PFSK-1 (cell line): ENCODE measurements around the gene NCOA7.

Experiments
- FOXP2 ChIP-seq: optimal IDR thresholded peaks from 2 replicates; pipeline ENCODE3; 2011; ENCODE audit warnings: borderline replicate concordance, control low read depth, inconsistent platforms; ENCODE audit not compliant: insufficient read depth; ENCODE audit errors: extremely low read length, extremely low read depth
- POLR2AphosphoS5 ChIP-seq: IDR thresholded peaks from 2 replicates; pipeline ENCODE4 v1.6.1; 2012; ENCODE audit warnings: low read depth, mild to moderate bottlenecking, control low read depth, low read length, moderate library complexity
- SIN3A ChIP-seq: IDR thresholded peaks from 2 replicates; pipeline ENCODE4 v1.6.1; 2012; ENCODE audit warnings: mild to moderate bottlenecking, low read length, moderate library complexity, borderline replicate concordance; ENCODE audit not compliant: insufficient read depth
- TAF1 ChIP-seq: IDR thresholded peaks from 2 replicates; pipeline ENCODE4 v1.6.1; 2012; ENCODE audit warnings: low read length, control low read depth, borderline replicate concordance; ENCODE audit not compliant: insufficient read depth
- TF ChIP-seq, protein P1 (sequence below), 2 experiments: IDR thresholded peaks; 2 replicates each; pipeline versions ENCODE4 v1.6.1 to v1.8.0; 2011 to 2012; ENCODE audit warnings: low read depth in 2 of 2, low read length in 2 of 2, control low read depth in 1 of 2, inconsistent platforms in 1 of 2, mild to moderate bottlenecking in 1 of 2, moderate library complexity in 1 of 2; ENCODE audit not compliant: insufficient read depth in 1 of 2

NCOA7 gene

DNA sequence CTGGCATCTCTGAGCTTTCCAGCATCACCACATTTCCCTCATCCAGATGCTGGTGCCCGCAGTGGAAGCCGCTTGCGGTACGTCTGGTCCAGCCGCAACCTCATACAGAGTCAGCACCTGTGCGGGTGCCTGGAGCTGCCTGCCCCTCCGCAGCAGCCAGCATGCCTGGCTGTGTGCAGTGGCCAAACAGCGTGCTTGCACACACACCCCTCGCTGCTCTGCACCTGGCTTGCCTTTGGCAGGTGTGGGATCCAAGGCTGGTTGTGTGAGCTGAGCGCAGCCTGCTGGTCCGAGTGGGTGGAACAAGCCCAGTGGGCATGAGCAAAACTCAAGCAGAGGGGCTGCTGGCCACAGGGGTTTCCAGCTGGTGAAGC, 162.7 kb downstream of the NCOA7 start:
- TF ChIP-seq, protein P1, sequence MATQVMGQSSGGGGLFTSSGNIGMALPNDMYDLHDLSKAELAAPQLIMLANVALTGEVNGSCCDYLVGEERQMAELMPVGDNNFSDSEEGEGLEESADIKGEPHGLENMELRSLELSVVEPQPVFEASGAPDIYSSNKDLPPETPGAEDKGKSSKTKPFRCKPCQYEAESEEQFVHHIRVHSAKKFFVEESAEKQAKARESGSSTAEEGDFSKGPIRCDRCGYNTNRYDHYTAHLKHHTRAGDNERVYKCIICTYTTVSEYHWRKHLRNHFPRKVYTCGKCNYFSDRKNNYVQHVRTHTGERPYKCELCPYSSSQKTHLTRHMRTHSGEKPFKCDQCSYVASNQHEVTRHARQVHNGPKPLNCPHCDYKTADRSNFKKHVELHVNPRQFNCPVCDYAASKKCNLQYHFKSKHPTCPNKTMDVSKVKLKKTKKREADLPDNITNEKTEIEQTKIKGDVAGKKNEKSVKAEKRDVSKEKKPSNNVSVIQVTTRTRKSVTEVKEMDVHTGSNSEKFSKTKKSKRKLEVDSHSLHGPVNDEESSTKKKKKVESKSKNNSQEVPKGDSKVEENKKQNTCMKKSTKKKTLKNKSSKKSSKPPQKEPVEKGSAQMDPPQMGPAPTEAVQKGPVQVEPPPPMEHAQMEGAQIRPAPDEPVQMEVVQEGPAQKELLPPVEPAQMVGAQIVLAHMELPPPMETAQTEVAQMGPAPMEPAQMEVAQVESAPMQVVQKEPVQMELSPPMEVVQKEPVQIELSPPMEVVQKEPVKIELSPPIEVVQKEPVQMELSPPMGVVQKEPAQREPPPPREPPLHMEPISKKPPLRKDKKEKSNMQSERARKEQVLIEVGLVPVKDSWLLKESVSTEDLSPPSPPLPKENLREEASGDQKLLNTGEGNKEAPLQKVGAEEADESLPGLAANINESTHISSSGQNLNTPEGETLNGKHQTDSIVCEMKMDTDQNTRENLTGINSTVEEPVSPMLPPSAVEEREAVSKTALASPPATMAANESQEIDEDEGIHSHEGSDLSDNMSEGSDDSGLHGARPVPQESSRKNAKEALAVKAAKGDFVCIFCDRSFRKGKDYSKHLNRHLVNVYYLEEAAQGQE (IDR thresholded peaks at IDR 0.05; ENCODE audit: insufficient read depth in 1 of 2, low read depth in 2 of 2, low read length in 2 of 2): no peak
- TF ChIP-seq POLR2AphosphoS5 (no peak), SIN3A (no peak), TAF1 (no peak), FOXP2 (no peak)

DNA sequence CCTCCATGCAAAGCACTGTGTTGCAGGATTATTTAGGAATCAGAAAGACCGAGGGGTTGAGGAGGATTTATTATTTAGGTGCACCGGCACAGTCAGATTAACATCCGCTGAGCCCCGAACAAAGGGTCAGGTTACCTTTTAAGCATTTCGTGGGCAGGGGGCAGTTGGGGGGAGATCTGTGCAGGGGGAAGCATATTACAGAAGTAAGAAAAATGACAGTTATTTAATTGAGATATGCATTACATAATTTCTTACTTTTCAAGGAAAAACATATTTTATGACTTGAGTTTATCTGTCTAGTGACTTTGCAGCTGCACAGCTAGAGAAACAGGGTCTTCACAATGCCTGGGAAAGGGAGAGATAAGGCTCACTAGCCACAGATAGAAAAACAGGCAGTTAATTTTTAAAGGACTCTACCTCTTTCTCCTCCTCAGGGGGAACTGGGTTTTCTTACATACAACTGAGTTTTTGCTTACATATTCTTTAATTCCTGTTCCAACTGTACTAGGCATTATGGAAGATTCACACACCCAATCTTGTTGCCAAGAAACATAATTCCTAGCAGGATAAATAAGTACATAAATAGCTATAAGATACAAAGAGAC, 164.1 kb downstream of the NCOA7 start:
- TF ChIP-seq TAF1: no peak
- no peak for TF ChIP-seq SIN3A
- no peak for TF ChIP-seq FOXP2

DNA sequence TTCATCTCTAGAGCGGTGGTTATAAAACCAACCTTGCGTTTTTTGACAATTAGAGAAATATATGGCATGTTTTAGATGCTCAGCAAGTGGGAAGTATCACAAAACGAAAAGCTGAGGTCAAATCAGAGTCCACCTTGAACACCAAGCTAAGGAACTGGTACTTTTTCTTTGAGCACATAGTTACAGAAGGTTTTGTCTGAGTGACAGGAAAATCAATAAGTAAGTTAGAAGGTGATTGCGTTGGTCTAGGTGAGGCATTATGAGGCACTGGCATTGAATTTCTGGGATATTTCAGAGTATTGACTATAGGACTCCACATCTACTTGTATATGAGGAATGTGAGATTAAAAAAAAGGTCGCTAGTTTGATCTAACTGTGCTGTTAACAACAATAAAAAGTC, 165.2 kb downstream of the NCOA7 start:
- TF ChIP-seq SIN3A: no peak
- TF ChIP-seq, protein P1 (IDR thresholded peaks at IDR 0.05; ENCODE audit: insufficient read depth in 1 of 2, low read depth in 2 of 2, low read length in 2 of 2): no peak
- TF ChIP-seq POLR2AphosphoS5: no peak

DNA sequence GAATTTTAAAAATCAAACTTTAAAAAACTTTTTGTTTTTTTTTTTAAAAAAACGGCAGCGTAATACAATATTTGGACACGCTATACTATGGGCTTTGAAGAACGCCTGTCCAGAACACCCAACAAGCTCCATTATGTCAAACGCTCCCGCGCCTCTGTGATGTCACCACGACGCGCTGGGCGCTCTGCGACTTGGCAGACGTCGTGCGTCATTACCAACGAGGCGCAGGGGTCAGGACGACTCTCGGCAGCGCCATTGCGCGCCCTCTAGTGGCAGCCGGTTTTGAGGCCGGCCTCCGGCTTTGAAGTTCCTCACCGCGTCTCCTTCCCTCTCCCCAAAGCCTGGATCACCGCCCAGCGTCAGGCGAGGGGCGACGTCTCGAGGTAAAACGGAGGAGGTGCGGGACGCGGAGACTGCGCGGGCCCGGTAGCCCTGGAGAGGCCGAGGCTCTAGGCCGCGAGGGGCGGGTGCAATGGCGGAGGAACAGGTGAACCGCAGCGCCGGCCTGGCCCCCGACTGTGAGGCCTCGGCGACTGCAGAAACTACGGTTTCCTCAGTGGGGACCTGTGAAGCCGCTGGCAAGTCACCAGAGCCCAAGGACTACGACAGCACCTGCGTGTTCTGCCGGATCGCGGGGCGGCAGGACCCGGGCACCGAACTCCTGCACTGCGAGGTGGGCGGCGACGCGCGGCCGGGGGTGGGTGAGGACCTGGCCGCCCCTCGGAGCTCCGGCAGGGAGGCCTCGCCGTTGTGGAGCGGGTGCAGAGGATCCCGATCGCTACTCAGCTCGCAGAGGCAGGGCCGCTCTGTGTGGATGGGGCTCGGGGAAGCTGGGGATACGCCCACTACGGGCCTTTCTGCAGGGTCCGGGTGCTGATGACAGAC, 166.0 kb downstream of the NCOA7 start, which contains the start of gene HINT3:
Gene HINT3 (plus strand): TSS at position 265 of the 885 bp plus-strand sequence. CDS start 208 bp downstream, at position 473.
- TF ChIP-seq TAF1: peak; percentile 94
- TF ChIP-seq SIN3A: peak; percentile 93; the same call in 1 of the 2 replicates
- TF ChIP-seq, protein P1 (IDR thresholded peaks at IDR 0.05; ENCODE audit: insufficient read depth in 1 of 2, low read depth in 2 of 2, low read length in 2 of 2): 0 out of 4 replicates have a peak, but pooled peaks have one; percentile 47 to 58
- TF ChIP-seq FOXP2: peak; percentile 98
- TF ChIP-seq POLR2AphosphoS5: peak; percentile 94

DNA sequence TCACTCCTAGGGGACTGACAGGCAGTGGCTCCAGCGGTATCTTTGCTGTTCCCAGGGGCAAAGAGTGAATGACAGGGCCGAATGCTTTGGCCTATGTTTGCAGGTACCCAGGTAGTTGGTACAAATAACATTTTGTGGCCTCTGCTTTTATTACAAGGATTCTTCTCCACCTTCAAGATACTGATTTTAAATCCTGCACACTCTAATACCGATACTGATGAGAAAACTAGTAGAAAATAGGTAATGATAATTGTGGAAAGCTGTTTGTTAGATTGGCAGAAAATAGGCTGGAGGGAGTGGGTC, 166.6 kb downstream of the NCOA7 start:
- TF ChIP-seq POLR2AphosphoS5 (no peak), SIN3A (no peak), TAF1 (no peak), FOXP2 (no peak)
- TF ChIP-seq, protein P1 (IDR thresholded peaks at IDR 0.05; ENCODE audit: insufficient read depth in 1 of 2, low read depth in 2 of 2, low read length in 2 of 2): no peak
